Dedifferentiated amniotic fluid mesenchymal stem cell (primary cell): ENCODE results near the gene RIC1.
"Not testable (repeated sequence)": the region's sequence is repeated elsewhere in the genome, so short reads cannot be mapped to it uniquely, and the experiment has no call there.

Experiments used
- DNase-seq: peaks from one replicate; pipeline ENCODE4 v3.0.0-alpha.2; 2016; ENCODE audit errors: extremely low spot score

Gene RIC1

DNA sequence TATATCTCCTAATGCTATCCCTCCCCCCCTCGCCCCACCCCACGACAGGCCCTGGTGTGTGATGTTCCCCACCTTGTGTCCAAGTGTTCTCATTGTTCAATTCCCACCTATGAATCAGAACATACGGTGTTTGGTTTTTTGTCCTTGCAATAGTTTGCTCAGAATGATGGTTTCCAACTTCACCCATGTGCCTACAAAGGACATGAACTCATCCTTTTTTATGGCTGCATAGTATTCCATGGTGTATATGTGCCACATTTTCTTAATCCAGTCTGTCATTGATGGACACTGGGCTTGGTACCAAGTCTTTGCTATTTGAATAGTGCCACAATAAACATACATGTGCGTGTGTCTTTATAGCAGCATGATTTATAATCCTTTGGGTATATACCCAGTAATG, 93.8 kb downstream of the RIC1 start:
- not testable (repeated sequence) for DNase-seq

DNA sequence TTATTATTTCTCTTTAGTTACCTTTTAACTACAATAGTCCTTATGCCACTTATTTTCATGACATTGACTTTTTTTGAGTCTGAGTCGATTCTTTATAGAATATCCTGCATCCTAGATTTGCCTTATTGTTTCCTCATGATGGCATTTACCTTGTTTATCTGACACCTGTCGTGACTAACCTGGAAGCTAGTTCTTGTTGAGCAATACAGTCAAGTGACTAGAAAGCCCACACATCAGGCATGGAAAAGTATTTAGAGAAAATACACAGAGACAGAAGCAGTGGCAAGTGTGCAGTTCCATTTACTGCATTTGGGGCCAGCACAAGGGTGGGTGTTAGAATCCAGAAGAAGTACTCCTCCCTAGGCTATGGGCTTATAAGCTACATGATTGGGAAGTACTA, 106.2 kb downstream of the RIC1 start:
- no peak for DNase-seq

DNA sequence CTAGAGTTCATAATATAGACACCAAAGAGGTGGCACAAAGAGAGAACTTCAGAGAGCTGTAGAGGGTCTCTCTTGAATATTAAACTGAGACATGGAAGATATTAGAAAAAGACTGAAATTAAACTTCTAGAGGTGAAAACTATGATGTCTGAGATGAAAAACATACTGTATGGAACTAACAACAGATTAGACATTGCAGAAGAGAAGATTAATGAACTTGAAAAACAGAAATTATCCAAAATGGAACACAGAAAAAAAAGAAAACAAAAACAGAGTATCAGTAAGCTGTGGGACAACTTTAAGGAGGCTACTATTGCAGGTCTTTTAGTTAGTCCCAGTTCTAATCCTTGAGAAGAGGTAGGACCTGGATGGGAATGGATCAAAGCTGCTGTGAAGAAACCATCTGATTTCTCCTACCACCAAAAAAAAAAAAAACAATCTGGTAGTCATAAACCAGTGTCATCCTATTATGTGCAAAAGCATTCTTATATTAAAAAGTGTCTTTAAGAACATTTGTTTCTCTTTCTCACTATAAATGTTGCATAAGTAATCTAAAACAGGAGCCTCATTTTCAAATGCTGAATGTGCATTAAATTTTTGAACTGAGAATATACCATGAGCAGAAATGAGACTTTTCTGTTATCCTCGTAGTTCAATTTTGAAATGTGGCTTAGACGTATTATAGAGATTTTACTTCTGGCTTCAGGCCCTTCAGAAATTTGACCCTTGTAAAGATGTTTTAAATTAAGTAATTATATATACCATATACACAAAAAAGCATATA, 107.8 kb downstream of the RIC1 start:
- DNase-seq = no peak

DNA sequence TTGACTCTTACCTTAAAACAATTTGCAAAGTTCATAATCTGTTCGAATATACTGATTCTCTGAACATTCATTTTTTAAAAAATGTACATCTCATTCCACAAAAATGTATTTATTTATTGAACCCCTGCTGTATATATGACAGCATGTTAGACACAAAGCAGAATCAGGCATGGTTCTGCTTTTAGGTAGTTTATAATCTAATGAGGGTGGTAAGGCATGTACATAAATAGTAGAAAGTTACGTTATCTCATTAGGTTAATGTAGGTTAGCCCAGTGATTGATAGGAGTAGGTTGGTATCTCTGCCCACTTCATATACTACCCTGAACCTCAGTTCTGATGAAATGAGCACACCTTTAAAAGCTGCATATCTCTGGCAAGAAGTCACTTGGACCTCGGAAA, 114.2 kb downstream of the RIC1 start:
- no peak for DNase-seq

DNA sequence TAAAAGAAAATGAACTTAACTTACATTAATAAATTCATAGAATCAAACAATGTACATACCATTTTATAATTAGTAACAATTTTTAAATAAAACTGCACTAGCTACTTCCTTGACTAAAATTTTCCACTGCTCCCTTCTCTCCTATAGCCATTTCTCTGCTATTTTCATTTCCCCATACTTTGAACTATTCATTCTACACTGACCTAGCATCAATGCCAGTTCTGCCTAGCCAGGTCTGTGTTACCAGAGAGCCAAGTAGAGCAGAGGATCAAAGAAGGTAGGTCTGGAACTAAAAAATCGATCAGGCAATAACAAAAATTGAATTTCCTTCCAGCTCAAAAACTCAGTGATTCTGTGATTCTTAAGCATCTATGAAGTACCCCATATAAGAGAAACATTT, 119.5 kb downstream of the RIC1 start:
- DNase-seq = no peak

DNA sequence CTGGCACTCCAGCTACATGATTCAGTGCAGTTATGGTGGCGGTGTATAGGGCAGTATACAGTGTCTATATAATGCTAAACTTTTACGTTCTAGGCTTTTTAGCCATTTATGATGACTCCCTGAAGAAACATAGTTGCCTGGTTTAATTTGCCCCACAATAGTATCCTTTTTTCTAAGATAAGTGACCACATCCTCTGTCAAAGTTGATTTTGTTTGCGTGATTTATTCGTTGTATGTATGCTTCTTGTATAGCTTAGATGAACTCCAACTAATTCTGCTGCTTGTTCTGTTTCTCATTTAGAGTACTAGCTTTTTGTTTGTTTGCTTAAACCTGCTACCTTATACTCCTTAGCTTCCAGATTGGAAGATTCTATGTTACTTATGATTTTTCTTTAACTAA, 120.4 kb downstream of the RIC1 start:
- DNase-seq = no peak

DNA sequence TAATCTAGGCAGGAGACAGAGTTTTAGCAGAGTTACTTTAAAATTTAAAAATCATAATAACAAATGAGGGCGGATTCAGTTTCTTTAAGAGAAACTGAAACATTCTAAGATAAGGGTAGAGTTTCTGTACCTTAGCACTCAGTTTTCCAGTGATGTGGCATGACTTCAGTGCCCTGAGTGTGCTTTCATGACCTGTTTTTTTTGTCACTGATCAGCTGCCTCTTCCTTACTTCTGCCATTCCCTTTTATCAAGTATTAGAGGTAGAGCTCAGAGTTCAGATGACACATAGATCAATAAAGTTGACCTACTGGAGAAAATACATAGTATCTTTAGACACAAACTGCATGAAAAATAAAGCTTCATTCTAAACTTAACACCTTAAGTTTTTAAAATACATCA, 121.7 kb downstream of the RIC1 start:
- DNase-seq = no peak

DNA sequence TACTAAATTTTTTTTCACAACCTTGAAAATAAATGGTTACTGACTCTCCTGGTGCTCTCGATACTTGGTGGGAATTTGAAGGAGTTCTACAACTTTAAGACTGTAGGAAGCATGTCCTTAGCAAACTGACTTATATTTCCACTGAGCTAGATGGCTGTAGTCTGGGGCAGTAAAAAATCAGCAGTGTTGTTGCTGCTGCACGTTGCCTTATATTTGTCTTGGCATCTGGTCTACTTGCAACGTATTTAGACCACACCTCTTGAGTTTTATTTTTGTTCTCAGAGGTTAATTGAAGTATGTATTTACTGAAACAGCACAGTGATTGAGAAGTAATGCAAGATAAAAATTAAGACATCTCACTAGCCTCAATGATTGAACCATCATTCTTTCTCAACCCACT, 127.7 kb downstream of the RIC1 start:
- DNase-seq = no peak

DNA sequence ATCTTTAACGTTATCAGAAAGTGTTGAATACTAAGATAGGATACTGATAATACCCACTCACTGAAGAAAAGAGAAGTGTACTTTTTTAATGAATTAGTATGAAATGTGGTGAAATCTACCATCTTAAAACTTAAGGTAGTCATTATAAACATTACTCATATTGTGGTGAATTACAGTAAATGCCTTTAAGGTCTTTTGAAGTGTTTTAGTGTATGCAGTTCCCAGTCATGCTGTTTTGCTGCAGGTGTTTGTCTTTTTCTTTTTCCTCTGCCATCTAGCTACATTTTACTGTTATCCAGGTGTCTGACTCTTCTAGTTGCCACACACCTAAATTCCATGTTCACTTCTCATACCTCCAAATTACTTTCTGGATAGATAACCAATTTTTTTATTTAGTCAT, 131.4 kb downstream of the RIC1 start:
- DNase-seq = no peak

DNA sequence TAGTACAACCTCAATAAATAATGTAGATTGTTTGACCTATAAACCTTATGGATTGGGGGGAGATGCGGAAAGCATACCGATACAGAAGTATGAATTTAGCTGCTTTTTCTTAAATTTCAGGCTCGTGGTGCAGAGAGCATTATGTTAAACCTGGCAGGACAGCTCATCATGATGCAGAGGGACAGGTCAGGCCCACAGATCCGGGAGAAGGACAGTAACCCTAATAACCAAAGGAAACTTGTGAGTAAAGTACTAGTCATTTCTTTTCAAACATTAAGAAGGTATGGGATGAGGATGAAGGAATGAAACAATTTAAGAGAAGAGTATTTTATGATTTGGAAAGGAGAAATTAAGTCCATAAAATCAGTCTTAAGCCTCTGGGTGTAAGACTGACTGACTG, 133.5 kb downstream of the RIC1 start:
- DNase-seq = no peak

DNA sequence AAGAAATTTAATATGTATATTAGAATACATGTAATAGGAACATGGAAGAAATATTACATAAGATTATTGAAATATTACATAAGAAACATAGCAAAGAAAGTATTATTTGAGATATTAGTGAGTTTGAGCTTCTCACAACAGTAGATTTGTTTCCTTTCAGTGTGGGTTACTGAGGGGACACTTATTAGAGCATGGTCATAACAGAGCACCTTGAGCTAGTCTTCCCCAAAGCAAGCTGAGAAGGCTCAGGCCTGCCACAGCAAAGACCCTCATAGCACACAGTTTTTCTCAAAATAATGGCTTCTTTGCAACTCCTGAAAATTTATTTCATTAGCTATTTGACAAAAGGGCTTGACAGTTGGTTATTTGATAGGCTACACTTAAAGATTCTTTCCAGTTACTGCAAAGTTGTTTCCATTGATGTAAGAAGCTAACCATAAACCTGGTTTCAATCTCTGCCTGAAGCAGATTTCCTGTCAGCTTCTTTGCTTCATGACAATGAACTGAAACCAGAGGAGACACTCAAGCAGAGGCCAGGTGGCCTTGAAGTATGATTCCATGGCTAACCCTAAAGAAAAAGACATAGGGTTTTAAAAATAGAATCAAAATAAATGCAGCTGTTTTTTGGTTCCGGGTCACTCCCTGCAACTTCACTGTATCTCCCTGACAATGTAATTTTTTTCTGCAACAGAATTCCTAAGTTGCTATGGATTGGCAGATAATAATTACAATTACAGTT, 135.4 kb downstream of the RIC1 start:
- no peak for DNase-seq

DNA sequence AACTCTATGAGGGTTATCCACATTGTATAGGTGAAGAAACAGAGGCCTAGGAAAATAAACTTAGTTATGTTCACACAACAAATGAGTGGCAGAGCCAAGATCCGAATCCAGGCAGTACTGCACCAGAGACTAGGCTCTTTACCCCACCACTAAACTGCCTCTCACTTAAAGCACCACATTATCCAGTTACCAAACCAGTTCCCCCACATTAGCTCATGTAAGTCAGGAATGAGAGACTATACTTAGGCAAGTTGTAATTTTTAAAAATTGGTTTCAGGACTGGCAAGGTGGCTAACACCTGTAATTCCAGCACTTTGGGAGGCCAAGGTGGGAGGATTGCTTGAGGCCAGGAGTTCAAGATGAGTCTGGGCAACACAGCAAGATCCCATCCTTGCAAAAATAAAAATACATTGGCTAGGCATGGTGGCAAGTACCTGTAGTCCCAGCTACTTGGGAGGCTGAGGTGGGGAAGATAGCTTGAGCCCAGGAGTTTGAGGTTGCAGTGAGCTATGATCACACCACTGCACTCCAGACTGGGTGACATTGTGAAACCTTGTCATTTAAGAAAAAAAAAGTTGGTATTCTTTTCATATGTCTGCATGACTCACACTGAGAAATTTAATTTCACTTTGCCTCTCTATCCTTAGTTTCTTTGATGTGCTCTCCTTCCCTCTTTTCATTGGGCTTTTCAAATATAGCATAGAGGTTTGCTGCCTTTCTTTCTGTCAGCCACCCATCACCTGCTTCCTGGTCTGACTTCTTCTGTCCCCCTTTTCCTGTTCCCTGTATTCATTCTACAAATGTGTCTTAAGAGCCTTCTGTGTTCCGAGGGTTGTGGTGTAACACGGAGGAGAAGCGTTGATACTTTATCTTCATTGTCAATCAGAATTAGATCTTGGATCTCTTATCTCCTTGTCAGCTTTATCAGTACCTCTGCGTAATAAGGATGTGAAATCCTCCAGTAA, 139.3 kb downstream of the RIC1 start:
- no peak for DNase-seq

DNA sequence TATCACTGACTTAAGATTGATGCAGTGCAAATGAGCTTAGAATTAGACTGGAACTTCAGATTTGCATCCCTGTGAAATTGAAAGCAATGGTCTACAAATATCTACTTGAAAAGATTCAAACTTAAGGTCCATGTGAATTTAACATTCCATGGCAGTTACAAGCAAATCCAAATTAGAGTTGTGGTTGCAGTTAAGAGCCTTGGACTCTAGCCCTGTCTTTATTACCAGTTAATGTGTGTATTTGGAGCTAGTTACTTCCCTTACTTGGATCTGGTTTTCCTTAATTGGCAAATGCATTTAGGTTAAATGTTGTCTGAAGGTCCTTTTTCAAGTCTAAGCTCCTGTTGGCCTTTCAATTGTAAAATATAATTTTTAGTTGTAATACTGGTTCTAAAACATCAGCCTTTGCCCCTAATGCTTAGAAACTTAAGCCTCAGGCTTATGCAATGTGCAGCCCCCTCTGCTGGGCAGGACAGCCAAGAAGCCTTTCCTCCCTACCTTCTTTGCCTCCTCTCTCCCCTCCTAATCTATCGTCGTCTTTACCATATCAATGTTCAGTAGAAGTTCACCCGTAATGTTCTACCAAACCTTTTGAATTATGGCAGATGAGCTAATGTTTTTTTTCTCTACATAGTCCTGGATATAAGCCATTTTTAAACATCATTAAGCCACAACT, 144.6 kb downstream of the RIC1 start:
- DNase-seq = no peak

DNA sequence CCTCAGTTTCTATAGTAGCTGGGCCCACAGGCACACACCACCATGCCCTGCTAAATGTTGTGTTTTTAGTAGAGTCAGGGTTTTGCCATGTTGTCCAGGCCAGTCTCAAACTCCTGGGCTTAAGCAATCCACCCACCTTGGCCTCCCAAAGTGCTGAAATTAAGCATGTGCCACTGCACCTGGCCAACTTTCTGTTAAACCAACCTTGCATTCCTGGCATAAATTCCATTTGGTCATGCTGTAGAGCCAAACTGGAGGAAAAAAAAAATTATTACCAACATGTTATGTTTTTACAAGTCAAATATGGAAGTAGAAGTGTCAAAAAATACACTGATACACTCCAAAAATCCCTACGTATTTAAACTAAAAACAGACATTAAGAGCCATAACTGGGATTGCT, 149.9 kb downstream of the RIC1 start:
- DNase-seq = no peak

DNA sequence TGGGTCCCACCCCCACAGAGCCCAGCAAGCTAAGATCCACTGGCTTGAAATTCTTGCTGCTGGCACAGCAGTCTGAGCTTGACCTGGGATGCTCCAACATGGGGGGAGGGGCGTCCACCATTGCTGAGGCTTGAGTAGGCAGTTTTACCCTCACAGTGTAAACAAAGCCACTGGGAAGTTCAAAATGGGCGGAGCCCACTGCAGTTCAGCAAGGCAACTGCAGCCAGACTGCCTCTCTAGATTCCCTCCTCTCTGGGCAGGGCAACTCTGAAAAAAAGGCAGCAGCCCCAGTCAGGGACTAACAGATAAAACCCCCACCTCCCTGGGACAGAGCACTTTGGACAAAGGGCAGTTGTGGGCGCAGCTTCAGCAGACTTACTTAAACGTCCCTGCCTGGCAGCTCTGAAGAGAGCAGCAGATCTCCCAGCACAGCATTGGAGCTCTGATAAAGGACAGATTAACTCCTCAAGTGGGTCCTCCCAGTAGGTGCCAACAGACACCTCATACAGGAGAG, 150.9 kb downstream of the RIC1 start:
- not testable (repeated sequence) for DNase-seq

DNA sequence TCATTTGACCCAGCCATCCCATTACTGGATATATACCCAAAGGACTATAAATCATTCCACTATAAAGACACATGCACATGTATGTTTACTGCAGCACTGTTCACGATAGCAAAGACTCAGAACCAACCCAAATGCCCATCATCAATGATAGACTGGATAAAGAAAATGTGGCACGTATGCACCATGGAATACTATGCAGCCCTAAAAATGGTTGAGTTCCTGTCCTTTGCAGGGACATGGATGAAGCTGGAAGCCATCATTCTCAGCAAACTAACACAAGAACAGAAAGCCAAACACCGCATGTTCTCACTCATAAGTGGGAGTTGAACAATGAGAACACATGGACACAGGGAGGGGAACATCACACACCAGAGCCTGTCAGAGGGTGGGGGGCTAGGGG, 154.5 kb downstream of the RIC1 start:
- not testable (repeated sequence) for DNase-seq

DNA sequence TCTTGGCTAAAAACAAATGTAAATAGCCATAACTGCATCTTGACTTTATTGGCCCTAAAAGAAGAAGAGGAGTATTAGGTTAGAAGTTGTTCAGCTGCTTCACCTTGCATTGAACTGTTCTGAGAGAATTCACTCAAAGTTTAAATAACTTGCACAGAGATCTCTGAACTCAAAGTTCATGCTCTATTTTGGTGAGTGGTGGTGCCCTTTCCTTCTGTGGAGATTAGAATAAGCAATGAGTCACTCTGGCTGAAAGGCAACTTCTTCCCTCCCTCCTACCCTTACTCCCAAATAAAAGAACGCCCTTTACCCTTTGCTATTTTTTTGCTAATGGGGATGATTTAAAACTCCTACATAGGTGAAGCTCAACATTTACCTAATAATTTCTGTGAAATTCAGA, 155.1 kb downstream of the RIC1 start:
- DNase-seq = no peak

DNA sequence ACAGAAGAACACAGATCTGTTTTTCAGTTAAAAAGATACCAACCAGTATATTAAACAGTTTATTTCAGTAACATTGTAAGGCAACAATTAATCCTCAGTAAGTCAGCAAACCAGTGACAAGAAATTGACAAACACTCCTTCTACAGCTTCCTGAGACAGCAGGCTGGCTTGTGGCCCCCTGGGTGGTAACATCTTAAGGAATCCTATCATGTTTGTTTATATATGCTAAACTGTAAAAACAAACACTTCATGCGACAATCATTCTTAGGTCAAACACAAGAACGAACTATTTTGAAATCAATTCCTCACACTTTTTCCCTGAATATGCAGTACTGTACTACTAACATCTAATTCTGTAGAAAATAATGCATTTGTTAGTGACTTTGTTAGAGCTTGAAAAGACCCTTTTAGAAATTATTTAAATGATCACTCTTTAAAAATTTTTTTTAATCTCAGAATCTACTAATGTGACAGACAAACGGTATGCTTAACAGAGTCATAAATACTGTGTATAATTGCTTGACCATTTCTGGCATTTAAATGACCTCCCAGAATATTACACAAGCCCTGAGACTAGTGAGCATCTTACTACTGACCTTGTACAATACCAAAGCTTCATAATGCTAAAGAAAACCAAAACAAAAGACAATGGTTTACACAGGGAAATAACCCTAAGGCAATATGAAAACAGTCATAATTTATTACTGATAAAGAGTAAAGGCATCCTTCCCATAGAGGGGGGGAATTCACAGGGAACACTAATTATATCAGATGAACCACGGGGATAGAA, 155.8 kb downstream of the RIC1 start:
- no peak for DNase-seq

DNA sequence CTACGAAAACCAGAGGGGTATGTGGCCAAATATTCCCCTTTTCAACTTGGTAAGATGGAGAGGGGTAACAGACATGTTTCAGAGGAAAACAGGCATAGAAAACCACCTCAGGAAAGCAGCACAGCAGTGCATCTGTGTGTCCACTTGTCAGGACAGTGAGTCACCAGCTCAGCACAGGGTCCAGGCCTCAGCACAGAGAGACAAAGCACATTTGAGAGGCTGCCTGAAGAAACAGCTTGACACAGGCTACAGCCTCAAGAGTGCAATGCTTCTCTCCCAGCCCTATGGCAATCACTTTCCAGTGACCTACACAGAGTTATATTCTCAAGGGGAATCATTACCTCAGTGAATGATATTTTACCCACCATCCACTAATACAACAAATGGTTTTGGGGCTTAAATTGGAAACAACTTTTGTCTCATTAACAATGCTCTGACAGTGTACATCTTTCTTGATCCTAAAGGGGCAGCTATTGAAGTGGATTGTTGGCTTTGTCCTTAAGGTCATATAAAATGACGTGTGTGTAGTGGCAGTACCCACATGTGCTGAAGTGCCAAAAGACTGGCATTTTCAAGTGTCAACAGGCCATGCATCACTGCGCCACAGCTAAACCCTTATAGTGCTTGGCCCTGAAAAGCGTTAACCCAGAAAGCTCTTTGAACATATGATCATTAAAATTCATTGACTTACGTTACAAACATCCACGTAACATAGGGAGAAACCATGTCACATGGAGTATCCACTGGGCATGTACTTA, 157.6 kb downstream of the RIC1 start:
- DNase-seq = no peak

DNA sequence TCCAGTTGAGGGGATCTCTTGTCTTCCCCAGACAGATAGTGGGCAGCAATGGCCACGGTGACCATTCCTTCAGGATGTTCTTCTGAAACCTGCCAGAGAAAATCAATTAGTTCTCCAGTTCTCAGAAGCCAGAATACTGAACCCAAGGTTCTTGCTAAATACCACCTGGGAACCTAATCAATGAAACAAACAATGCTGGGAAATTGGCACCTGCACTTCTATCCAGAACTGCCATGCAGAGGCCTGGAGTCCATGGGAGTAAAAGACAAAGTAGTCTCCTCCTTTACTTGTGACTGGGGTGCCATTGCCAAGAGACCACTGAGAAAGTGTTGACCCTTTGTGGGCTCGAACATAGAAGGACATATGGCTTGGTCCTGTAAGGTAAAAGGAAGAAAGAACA, 158.3 kb downstream of the RIC1 start:
- DNase-seq = no peak
